GM19467 (cell line): Measurements from ENCODE around the gene TPM2.

ENCODE experiments used
- ATAC-seq: cut with Tn5 transposase; IDR thresholded peaks from one replicate; pipeline ENCODE4 v1.9.1; 2021; ENCODE audit warnings: mild to moderate bottlenecking, moderate library complexity; ENCODE audit not compliant: unreplicated experiment

The TPM2 gene

DNA sequence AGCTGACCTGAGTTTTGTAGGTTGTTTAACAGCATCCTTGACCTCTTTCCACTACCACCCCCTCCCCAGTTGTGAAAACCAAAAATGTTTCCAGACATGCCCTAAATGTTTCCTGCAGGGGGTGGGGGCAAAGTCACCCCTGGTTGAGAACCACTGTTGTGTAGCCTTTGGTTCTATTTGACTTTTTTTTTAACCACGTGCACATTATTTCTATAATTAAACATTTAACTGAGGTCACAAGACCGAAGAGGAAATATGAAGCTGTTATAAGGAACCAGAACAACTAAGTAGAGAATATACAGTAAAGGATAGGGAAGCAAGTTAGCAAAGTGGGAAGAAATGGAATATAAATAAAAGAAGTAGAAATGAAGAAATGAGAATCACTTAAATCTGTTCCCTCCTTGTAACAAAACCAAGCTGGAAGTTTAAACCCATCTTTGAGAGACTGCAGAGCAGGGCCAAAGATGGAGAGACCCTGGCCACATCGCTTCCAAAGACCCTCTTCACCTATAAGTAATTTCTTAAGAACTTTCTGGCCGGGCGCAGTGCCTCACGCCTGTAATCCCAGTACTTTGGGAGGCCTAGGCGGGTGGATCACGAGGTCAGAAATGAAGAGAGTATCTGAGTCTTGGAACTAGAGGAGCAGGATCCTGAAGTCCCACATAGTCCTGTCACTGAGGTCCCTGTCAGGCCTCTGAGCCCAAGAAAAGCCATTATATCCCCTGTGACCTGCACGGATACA is 53.4 kb downstream of the TPM2 start:
- no peak for ATAC-seq

- ATAC-seq, result no peak
Observed at GRCh38 chr9:35635730-35636129, 54.0 kb downstream of the TPM2 start.
